WTC11 (cell line): ENCODE data around the gene CD68. TPM values are rescaled to one million over a fixed set of nuclear protein-coding genes. Genes with fewer than 3 reads are reported as not detected.

Experiments
- AFF4 ChIP-seq: sonication (generic); formaldehyde crosslinking; IDR thresholded peaks from 2 replicates; pipeline ENCODE4 v1.8.1; 2023; ENCODE audit warnings: mild to moderate bottlenecking, missing genetic modification reagents, borderline replicate concordance
- AR ChIP-seq: fragments of 250-450 bp; sonication (Bioruptor Pico); IDR thresholded peaks from 2 replicates; pipeline ENCODE4 v1.9.0; 2021; ENCODE audit warnings: mild to moderate bottlenecking
- CREM ChIP-seq: sonication (generic); formaldehyde crosslinking; IDR thresholded peaks from 2 replicates; pipeline ENCODE4 v1.8.1; 2022; ENCODE audit warnings: mild to moderate bottlenecking, missing genetic modification reagents, moderate library complexity
- CTCF ChIP-seq: fragments of 200-600 bp; IDR thresholded peaks from 2 replicates; pipeline ENCODE4 v1.8.0; 2022; ENCODE audit warnings: antibody characterized with exemption
- ESRRA ChIP-seq: sonication (generic); formaldehyde crosslinking; IDR thresholded peaks from 2 replicates; pipeline ENCODE4 v1.8.1; 2022; ENCODE audit warnings: mild to moderate bottlenecking, missing genetic modification reagents, borderline replicate concordance
- FOXJ3 ChIP-seq: sonication (generic); formaldehyde crosslinking; IDR thresholded peaks from 2 replicates; pipeline ENCODE4 v1.9.0; 2021; ENCODE audit warnings: missing genetic modification reagents, mild to moderate bottlenecking, borderline replicate concordance
- FOXP4 ChIP-seq: sonication (generic); formaldehyde crosslinking; IDR thresholded peaks from 2 replicates; pipeline ENCODE4 v1.8.0; 2022; ENCODE audit warnings: mild to moderate bottlenecking, missing genetic modification reagents
- GABPB1 ChIP-seq: sonication (generic); formaldehyde crosslinking; IDR thresholded peaks from 2 replicates; pipeline ENCODE4 v1.8.1; 2023; ENCODE audit warnings: mild to moderate bottlenecking, missing genetic modification reagents
- HMGA2 ChIP-seq: fragments of 250-450 bp; sonication (Bioruptor Pico); IDR thresholded peaks from 2 replicates; pipeline ENCODE4 v1.4.0; 2021; ENCODE audit warnings: mild to moderate bottlenecking, moderate library complexity
- IRF2 ChIP-seq: sonication (generic); formaldehyde crosslinking; IDR thresholded peaks from 2 replicates; pipeline ENCODE4 v1.8.0; 2022; ENCODE audit warnings: low read depth, missing genetic modification reagents, borderline replicate concordance
- JUN ChIP-seq: sonication (generic); formaldehyde crosslinking; IDR thresholded peaks from 2 replicates; pipeline ENCODE4 v1.8.0; 2023; ENCODE audit warnings: mild to moderate bottlenecking, missing genetic modification reagents
- KAT7 ChIP-seq: sonication (generic); formaldehyde crosslinking; IDR thresholded peaks from 2 replicates; pipeline ENCODE4 v1.8.1; 2023; ENCODE audit warnings: missing genetic modification reagents, mild to moderate bottlenecking, borderline replicate concordance
- NFE2L1 ChIP-seq: sonication (generic); formaldehyde crosslinking; IDR thresholded peaks from 2 replicates; pipeline ENCODE4 v1.8.1; 2023; ENCODE audit warnings: missing genetic modification reagents
- PRRX2 ChIP-seq: fragments of 250-450 bp; sonication (Bioruptor Pico); IDR thresholded peaks from 2 replicates; pipeline ENCODE4 v1.8.0; 2021; ENCODE audit warnings: mild to moderate bottlenecking
- RORB ChIP-seq: fragments of 250-450 bp; sonication (Bioruptor Pico); IDR thresholded peaks from 2 replicates; pipeline ENCODE4 v1.9.0; 2021; ENCODE audit warnings: mild to moderate bottlenecking
- SMAD3 ChIP-seq: sonication (generic); formaldehyde crosslinking; IDR thresholded peaks from 2 replicates; pipeline ENCODE4 v1.8.0; 2022; ENCODE audit warnings: missing genetic modification reagents, mild to moderate bottlenecking, borderline replicate concordance
- TCF7 ChIP-seq: sonication (generic); formaldehyde crosslinking; IDR thresholded peaks from 2 replicates; pipeline ENCODE4 v1.8.0; 2022; ENCODE audit warnings: mild to moderate bottlenecking, low read depth, missing genetic modification reagents, moderate library complexity
- TP53 ChIP-seq: sonication (generic); formaldehyde crosslinking; IDR thresholded peaks from 2 replicates; pipeline ENCODE4 v1.8.1; 2023; ENCODE audit warnings: mild to moderate bottlenecking, missing genetic modification reagents
- ZNF219 ChIP-seq: sonication (generic); formaldehyde crosslinking; IDR thresholded peaks from 2 replicates; pipeline ENCODE4 v1.8.0; 2023; ENCODE audit warnings: missing genetic modification reagents, mild to moderate bottlenecking, borderline replicate concordance
- ZNF396 ChIP-seq: fragments of 250-450 bp; sonication (Bioruptor Pico); IDR thresholded peaks from 2 replicates; pipeline ENCODE4 v1.8.0; 2021; ENCODE audit warnings: mild to moderate bottlenecking, moderate library complexity, borderline replicate concordance
- ZNF416 ChIP-seq: fragments of 250-450 bp; sonication (Bioruptor Pico); IDR thresholded peaks from 2 replicates; pipeline ENCODE4 v1.9.0; 2021; ENCODE audit warnings: mild to moderate bottlenecking, inconsistent platforms
- ZNF671 ChIP-seq: fragments of 250-450 bp; sonication (Bioruptor Pico); IDR thresholded peaks from 2 replicates; pipeline ENCODE4 v1.8.0; 2021; ENCODE audit warnings: mild to moderate bottlenecking
- total RNA-seq: library from RNA; stranded (reverse); gene quantifications from 3 replicates; pipeline ENCODE4 v1.2.3, GENCODE V29; 2021
- TF ChIP-seq, protein P1 (sequence below): sonication (generic); formaldehyde crosslinking; IDR thresholded peaks from 2 replicates; pipeline ENCODE4 v1.8.1; 2022; ENCODE audit warnings: mild to moderate bottlenecking, moderate library complexity, missing genetic modification reagents
- TF ChIP-seq, protein P2 (sequence below): sonication (generic); formaldehyde crosslinking; IDR thresholded peaks from 2 replicates; pipeline ENCODE4 v1.8.1; 2023; ENCODE audit warnings: mild to moderate bottlenecking, missing genetic modification reagents

CD68 gene
- total RNA-seq, 1 experiment from 2014 or later = 0.72 TPM

- TF ChIP-seq AFF4 = 0 out of 2 replicates have a peak, but pooled peaks have one; percentile 85
- no peak for TF ChIP-seq CTCF
- TF ChIP-seq KAT7 = 0 out of 2 replicates have a peak, but pooled peaks have one; percentile 26
- peak; percentile 95 for TF ChIP-seq AR (CRISPR knock-in tag)
- TF ChIP-seq SMAD3 = peak; percentile 9; the same call in 1 of the 2 replicates
- no peak for TF ChIP-seq IRF2
- peak; percentile 84 for TF ChIP-seq PRRX2 (CRISPR knock-in tag)
- TF ChIP-seq ZNF416 = peak; percentile 97; the same call in 1 of the 2 replicates
- TF ChIP-seq GABPB1 (CRISPR knock-in tag) = peak; percentile 89; the same call in 1 of the 2 replicates
- no peak for TF ChIP-seq HMGA2 (CRISPR knock-in tag)
- TF ChIP-seq TCF7 (CRISPR knock-in tag) = no peak
- TF ChIP-seq ZNF219 (CRISPR knock-in tag) = no peak
- 0 out of 2 replicates have a peak, but pooled peaks have one; percentile 4 for TF ChIP-seq FOXP4 (CRISPR knock-in tag)
- peak; percentile 56; the same call in 1 of the 2 replicates for TF ChIP-seq ESRRA (CRISPR knock-in tag)
- TF ChIP-seq RORB (CRISPR knock-in tag) = peak; percentile 77; the same call in 1 of the 2 replicates
- TF ChIP-seq, protein P1, sequence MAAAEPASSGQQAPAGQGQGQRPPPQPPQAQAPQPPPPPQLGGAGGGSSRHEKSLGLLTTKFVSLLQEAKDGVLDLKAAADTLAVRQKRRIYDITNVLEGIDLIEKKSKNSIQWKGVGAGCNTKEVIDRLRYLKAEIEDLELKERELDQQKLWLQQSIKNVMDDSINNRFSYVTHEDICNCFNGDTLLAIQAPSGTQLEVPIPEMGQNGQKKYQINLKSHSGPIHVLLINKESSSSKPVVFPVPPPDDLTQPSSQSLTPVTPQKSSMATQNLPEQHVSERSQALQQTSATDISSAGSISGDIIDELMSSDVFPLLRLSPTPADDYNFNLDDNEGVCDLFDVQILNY = peak; percentile 51
- TF ChIP-seq CREM (CRISPR knock-in tag) = peak; percentile 95
- TF ChIP-seq ZNF671 = peak; percentile 90
- TF ChIP-seq NFE2L1 (CRISPR knock-in tag) = peak; percentile 32; the same call in 1 of the 2 replicates
- TF ChIP-seq TP53 (CRISPR knock-in tag) = peak; percentile 45; the same call in 1 of the 2 replicates
- peak; percentile 56; the same call in 1 of the 2 replicates for TF ChIP-seq JUN
- TF ChIP-seq, protein P2, sequence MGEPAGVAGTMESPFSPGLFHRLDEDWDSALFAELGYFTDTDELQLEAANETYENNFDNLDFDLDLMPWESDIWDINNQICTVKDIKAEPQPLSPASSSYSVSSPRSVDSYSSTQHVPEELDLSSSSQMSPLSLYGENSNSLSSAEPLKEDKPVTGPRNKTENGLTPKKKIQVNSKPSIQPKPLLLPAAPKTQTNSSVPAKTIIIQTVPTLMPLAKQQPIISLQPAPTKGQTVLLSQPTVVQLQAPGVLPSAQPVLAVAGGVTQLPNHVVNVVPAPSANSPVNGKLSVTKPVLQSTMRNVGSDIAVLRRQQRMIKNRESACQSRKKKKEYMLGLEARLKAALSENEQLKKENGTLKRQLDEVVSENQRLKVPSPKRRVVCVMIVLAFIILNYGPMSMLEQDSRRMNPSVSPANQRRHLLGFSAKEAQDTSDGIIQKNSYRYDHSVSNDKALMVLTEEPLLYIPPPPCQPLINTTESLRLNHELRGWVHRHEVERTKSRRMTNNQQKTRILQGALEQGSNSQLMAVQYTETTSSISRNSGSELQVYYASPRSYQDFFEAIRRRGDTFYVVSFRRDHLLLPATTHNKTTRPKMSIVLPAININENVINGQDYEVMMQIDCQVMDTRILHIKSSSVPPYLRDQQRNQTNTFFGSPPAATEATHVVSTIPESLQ (CRISPR knock-in tag) = 0 out of 2 replicates have a peak, but pooled peaks have one; percentile 66
- TF ChIP-seq ZNF396 (CRISPR knock-in tag) = no peak
- 0 out of 2 replicates have a peak, but pooled peaks have one; percentile 41 for TF ChIP-seq FOXJ3
Observed at GRCh38 chr17:7572588-7573323, 6.7 kb upstream of the CD68 start (continued).
